Keratinocyte (primary cell): ENCODE measurements around the gene MICALL2. TPM values are rescaled to one million over a fixed set of nuclear protein-coding genes. Genes with fewer than 3 reads are reported as not detected.

Source experiments
- DNase-seq: peaks from one replicate; pipeline ENCODE4 v3.0.0-alpha.2; 2011; ENCODE audit warnings: low read depth, missing footprints, low spot score
- FAIRE-seq: peaks from 2 replicates; lab custom pipeline; 2011; peaks lifted over from hg19 to GRCh38; lab: Jason Lieb, UNC
- H2AFZ ChIP-seq: 2 replicates; pipeline ENCODE4 v1.6.0; 2012; ENCODE audit warnings: low read length, control low read depth, inconsistent platforms; ENCODE audit not compliant: control insufficient read depth
- H3K27ac ChIP-seq: 2 replicates; pipeline ENCODE4 v1.5.1; 2011; ENCODE audit warnings: low read length; ENCODE audit not compliant: control insufficient read depth, insufficient read depth
- H3K27me3 ChIP-seq: 3 replicates; pipeline ENCODE4 v1.6.0; 2011; ENCODE audit warnings: low read length; ENCODE audit not compliant: control insufficient read depth, insufficient read depth; ENCODE audit errors: extremely low read depth
- H3K36me3 ChIP-seq, 2 experiments: 2 replicates in 1 of 2; 3 replicates in 1 of 2; pipeline ENCODE4 v1.5.1; 2011; ENCODE audit warnings: low read length in 2 of 2, mild to moderate bottlenecking in 1 of 2; ENCODE audit not compliant: control insufficient read depth in 2 of 2, insufficient read depth in 2 of 2; ENCODE audit errors: extremely low read depth in 1 of 2
- H3K4me1 ChIP-seq: 3 replicates; pipeline ENCODE4 v1.5.1; 2011; ENCODE audit warnings: low read length; ENCODE audit not compliant: control insufficient read depth, insufficient read depth; ENCODE audit errors: extremely low read depth
- H3K4me2 ChIP-seq: 3 replicates; pipeline ENCODE4 v1.6.0; 2011; ENCODE audit warnings: low read depth, low read length; ENCODE audit not compliant: control insufficient read depth, insufficient read depth; ENCODE audit errors: extremely low read depth
- H3K4me3 ChIP-seq, 3 experiments: fragments of 200-600 bp in 1 of 3; sonication (generic) in 1 of 3; 2 replicates in 2 of 3; 3 replicates in 1 of 3; pipeline ENCODE4 v1.5.1; 2011 to 2016; ENCODE audit warnings: low read length in 3 of 3, mild to moderate bottlenecking in 3 of 3, control low read depth in 2 of 3, inconsistent platforms in 1 of 3, low read depth in 1 of 3, mixed read lengths in 1 of 3, mixed run types in 1 of 3, moderate library complexity in 1 of 3; ENCODE audit not compliant: control insufficient read depth in 2 of 3, insufficient read depth in 2 of 3; ENCODE audit errors: extremely low read depth in 1 of 3
- H3K79me2 ChIP-seq: 2 replicates; pipeline ENCODE4 v1.6.0; 2012; ENCODE audit warnings: low read length; ENCODE audit not compliant: control insufficient read depth, insufficient read depth
- H3K9ac ChIP-seq: 3 replicates; pipeline ENCODE4 v1.6.0; 2011; ENCODE audit warnings: low read length; ENCODE audit not compliant: control insufficient read depth, insufficient read depth; ENCODE audit errors: extremely low read depth
- H3K9me1 ChIP-seq: 3 replicates; pipeline ENCODE4 v1.6.0; 2011; ENCODE audit warnings: low read length; ENCODE audit not compliant: control insufficient read depth, insufficient read depth; ENCODE audit errors: extremely low read depth
- H3K9me3 ChIP-seq: 2 replicates; pipeline ENCODE4 v1.5.1; 2012; ENCODE audit warnings: low read depth, low read length; ENCODE audit not compliant: control insufficient read depth
- H4K20me1 ChIP-seq: 3 replicates; pipeline ENCODE4 v1.6.0; 2011; ENCODE audit warnings: low read length; ENCODE audit not compliant: control insufficient read depth, insufficient read depth; ENCODE audit errors: extremely low read depth
- EZH2 ChIP-seq: IDR thresholded peaks from one replicate; pipeline ENCODE4 v1.6.1; 2012; ENCODE audit warnings: inconsistent platforms, mild to moderate bottlenecking, low read length, moderate library complexity
- dilution Hi-C: fragments of 300-500 bp; cut with MboI; formaldehyde crosslinking; loops from one replicate; pipeline ENCODE4 v1.7.0; 2020; ENCODE audit warnings: low sequenced_read_pairs; ENCODE audit not compliant: extremely low pct_ligation_motif_present
- polyA plus RNA-seq, 5 experiments: library from polyadenylated mRNA; depleted of rRNA in 3 of 5; stranded (reverse) in 3 of 5; stranded (forward) in 1 of 5; unstranded in 1 of 5; fragments of >200 nt; gene quantifications; 1 replicate in 1 of 5; 2 replicates in 3 of 5; 3 replicates in 1 of 5; pipeline versions ENCODE4 v1.2.1 to v1.2.3, GENCODE V29; 2011 to 2012; ENCODE audit warnings: missing spikeins in 2 of 5, low read depth in 1 of 5, low replicate concordance in 1 of 5
- TF ChIP-seq, protein P1 (sequence below), 3 experiments: IDR thresholded peaks in 1 of 3; conservative IDR thresholded peaks in 1 of 3; optimal IDR thresholded peaks in 1 of 3; 2 replicates in 2 of 3; 3 replicates in 1 of 3; pipeline versions ENCODE3 to v1.5.1; 2011; ENCODE audit warnings: low read length in 3 of 3, mild to moderate bottlenecking in 3 of 3, moderate library complexity in 2 of 3, control low read depth in 1 of 3, inconsistent platforms in 1 of 3; ENCODE audit not compliant: insufficient read depth in 2 of 3; ENCODE audit errors: extremely low read depth in 1 of 3

Gene MICALL2
- polyA plus RNA-seq, 1 donor (not counting 4 experiments of a cell fraction or from before 2014, with no cell fraction given): 10.4 TPM

DNA sequence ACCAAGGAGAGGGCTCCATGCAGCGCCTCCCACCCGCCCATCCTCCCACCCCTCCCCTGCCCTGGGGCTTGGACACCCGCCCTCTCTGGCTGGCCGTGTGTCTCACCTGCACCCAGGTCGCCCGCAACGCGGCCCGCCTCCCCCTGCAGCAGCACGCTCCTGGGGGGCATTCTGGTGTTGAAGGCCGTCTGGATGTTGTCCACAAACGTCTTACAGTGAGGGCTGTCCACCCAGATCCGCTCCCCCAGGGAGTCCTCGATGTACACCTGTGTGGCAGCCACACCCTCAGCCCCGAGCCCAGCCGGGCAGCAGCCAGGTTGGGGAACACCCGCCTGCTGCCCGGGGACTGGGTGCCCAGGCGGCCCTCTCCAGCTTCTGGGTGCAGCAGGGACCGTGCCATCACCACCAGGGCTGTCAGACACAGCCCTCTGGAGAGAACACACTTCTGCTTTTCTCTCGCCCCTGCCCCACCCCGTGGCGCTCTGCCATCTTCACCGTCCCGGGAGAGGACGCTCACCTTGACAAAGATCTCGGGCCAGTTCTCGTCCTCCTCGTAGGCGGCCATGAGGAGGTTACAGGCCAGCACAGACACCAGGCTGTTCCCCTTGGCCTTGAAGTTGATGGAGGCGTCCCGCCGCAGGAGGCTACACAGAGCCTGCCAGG, 40.2 kb upstream of the MICALL2 start:
- Histone ChIP-seq H3K79me2 (peaks cover 34% of the 10 kb centered on the region), H4K20me1 (peaks cover 3% of the 10 kb centered on the region), H3K4me3 (no peak overlapping the region), H3K9me3 (no peaks in the 10 kb centered on the region), H2AFZ (no peak overlapping the region), H3K9ac (no peak overlapping the region), H3K36me3 (peaks cover 15 to 21% of the 10 kb centered on the region in 2 experiments), H3K4me1 (peaks cover 8% of the 10 kb centered on the region), H3K27ac (no peak overlapping the region), H3K27me3 (no peaks in the 10 kb centered on the region), H3K9me1 (no peaks in the 10 kb centered on the region), H3K4me2 (no peak overlapping the region)
- TF ChIP-seq, protein P1, sequence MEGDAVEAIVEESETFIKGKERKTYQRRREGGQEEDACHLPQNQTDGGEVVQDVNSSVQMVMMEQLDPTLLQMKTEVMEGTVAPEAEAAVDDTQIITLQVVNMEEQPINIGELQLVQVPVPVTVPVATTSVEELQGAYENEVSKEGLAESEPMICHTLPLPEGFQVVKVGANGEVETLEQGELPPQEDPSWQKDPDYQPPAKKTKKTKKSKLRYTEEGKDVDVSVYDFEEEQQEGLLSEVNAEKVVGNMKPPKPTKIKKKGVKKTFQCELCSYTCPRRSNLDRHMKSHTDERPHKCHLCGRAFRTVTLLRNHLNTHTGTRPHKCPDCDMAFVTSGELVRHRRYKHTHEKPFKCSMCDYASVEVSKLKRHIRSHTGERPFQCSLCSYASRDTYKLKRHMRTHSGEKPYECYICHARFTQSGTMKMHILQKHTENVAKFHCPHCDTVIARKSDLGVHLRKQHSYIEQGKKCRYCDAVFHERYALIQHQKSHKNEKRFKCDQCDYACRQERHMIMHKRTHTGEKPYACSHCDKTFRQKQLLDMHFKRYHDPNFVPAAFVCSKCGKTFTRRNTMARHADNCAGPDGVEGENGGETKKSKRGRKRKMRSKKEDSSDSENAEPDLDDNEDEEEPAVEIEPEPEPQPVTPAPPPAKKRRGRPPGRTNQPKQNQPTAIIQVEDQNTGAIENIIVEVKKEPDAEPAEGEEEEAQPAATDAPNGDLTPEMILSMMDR (optimal IDR thresholded peaks at IDR 0.05 in 1 of 3, IDR thresholded peaks at IDR 0.05 in 1 of 3, conservative IDR thresholded peaks at IDR 0.05 in 1 of 3; ENCODE audit: extremely low read depth in 1 of 3, insufficient read depth in 2 of 3, low read length in 3 of 3): no peak
- no peak for TF ChIP-seq EZH2
- DNase-seq (no peak), FAIRE-seq (no peak)
- dilution Hi-C loops: no loop called here

DNA sequence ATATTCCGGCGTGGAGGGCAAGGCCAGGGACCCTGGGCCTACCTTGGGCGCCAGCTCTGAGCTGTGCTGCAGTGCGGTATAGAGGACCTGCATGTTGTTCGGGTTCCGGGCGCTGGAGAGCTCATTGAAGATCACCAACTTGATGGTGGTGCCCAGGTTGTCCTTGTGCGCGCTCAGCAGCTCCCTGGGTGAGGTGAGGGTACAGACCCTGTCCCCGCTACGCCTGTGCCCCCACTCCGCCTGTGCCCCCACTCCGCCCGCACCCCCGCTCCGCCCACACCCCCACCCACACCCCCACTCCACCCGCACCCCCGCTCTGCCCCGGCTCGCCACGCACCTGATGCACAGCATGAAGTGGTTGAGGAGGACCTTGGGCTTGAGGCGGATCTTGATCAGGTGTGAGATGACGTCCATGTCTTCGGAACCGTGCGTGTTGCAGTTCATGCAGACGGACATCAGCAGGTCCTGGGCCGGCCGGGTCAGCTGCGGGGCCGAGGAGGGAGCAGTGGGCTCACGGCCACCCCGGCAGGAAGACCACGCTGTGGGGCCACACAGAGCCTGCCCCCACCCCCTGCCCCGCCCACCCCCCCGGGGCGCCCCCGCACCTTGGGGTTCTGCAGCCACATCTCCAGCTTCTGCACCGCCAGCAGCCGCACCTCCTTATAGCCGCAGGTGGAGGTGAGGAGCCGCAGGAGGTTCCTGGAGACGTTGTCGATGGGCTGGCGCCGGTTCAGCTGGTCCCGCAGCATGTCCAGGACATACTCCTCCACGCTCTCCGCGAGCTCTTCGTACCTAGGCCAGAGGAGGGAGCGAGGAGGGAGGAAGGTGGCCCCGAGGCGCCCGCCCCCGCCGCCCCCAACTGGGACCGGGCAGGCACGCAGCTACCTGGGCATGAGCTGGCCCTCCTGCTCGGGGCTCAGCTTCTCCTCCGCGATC, 39.4 kb upstream of the MICALL2 start:
- Histone ChIP-seq H3K4me1 (peaks cover 8% of the 10 kb centered on the region), H3K4me2 (no peak overlapping the region), H2AFZ (no peak overlapping the region), H3K9me3 (no peaks in the 10 kb centered on the region), H3K9me1 (no peaks in the 10 kb centered on the region), H3K36me3 (peaks cover 18 to 21% of the 10 kb centered on the region in 2 experiments), H3K4me3 (no peak overlapping the region), H3K9ac (no peak overlapping the region), H3K27me3 (no peaks in the 10 kb centered on the region), H4K20me1 (peaks cover 3% of the 10 kb centered on the region), H3K27ac (no peak overlapping the region), H3K79me2 (peaks cover 29% of the 10 kb centered on the region)
- dilution Hi-C loops: no loop called here
- no peak for FAIRE-seq
- TF ChIP-seq EZH2: no peak
- TF ChIP-seq, protein P1 (optimal IDR thresholded peaks at IDR 0.05 in 1 of 3, IDR thresholded peaks at IDR 0.05 in 1 of 3, conservative IDR thresholded peaks at IDR 0.05 in 1 of 3; ENCODE audit: extremely low read depth in 1 of 3, insufficient read depth in 2 of 3, low read length in 3 of 3): no peak
- no peak for DNase-seq
